ENCODE measurements around the gene HRAS.

DNA sequence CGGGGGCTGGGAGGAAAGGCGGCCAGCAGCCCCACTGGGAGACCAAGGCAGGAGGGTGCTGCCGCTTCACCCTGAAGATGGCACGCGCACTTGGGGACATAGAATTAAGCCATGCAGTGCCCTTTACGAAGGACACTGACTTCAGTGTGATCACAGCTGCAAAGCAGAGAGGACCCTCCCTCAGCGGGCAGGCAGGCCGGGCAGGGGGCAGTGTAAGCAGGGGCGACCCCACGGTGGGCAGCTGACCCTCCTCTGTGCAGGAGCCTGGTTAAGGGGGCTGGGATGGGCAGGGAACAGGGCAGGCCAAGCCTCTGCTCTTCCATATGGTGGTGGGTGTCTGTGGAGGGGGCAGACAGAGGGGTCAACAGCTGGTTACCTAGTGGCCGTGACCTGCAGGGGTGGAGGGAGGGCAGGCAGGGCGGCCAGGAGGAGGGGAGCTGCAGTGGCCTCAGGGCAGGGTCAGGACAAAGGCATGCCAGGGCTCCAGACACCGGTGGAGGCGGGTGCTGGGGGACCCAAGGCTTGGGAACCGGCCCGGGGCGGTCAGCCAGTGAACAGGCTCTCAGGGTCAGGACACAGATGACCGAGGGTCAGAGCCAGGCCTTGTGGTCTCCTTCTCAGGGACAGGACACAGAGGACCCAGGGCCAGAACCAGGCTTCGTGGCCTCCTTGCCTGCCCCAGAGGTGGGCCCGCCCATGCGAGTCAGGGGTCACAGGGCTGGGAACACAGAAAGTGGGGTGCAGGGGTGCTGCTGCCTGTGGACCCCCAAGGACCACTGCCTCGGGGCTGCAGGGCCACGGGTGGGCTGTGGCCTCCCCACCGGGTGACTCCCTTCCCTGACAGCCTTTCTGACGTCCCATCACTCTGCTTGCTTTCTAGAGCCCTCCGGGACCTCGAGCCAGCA lies 18.0 kb upstream of the HRAS start:
- TF ChIP-seq KDM1A (IDR thresholded peaks at IDR 0.05; ENCODE audit: borderline replicate concordance, low read length) (no peak), POLR2AphosphoS5 (IDR thresholded peaks at IDR 0.05; ENCODE audit: low read depth, low read length) (no peak), NRF1 (IDR thresholded peaks at IDR 0.05; ENCODE audit: low read depth, low read length) (no peak), SRF (IDR thresholded peaks at IDR 0.05; ENCODE audit: low read depth, low read length) (no peak), GABPA (IDR thresholded peaks at IDR 0.05; ENCODE audit: borderline replicate concordance, insufficient read depth, low read length) (no peak), TEAD4 (IDR thresholded peaks at IDR 0.05; ENCODE audit: low read depth, low read length) (no peak), EZH2 (IDR thresholded peaks at IDR 0.05; ENCODE audit: low read depth, low read length, severe bottlenecking) (no peak), GTF2F1 (IDR thresholded peaks at IDR 0.05; ENCODE audit: borderline replicate concordance, low read depth, low read length) (no peak), SP2 (IDR thresholded peaks at IDR 0.05; ENCODE audit: low read length) (no peak), ASH2L (IDR thresholded peaks at IDR 0.05; ENCODE audit: low read length) (no peak), ZNF274 (IDR thresholded peaks at IDR 0.05; ENCODE audit: borderline replicate concordance, extremely low read depth, low read length) (no peak)
- TF ChIP-seq, protein P1, sequence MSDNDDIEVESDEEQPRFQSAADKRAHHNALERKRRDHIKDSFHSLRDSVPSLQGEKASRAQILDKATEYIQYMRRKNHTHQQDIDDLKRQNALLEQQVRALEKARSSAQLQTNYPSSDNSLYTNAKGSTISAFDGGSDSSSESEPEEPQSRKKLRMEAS (IDR thresholded peaks at IDR 0.05), result no peak
- TF ChIP-seq, protein P2, sequence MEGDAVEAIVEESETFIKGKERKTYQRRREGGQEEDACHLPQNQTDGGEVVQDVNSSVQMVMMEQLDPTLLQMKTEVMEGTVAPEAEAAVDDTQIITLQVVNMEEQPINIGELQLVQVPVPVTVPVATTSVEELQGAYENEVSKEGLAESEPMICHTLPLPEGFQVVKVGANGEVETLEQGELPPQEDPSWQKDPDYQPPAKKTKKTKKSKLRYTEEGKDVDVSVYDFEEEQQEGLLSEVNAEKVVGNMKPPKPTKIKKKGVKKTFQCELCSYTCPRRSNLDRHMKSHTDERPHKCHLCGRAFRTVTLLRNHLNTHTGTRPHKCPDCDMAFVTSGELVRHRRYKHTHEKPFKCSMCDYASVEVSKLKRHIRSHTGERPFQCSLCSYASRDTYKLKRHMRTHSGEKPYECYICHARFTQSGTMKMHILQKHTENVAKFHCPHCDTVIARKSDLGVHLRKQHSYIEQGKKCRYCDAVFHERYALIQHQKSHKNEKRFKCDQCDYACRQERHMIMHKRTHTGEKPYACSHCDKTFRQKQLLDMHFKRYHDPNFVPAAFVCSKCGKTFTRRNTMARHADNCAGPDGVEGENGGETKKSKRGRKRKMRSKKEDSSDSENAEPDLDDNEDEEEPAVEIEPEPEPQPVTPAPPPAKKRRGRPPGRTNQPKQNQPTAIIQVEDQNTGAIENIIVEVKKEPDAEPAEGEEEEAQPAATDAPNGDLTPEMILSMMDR (IDR thresholded peaks at IDR 0.05; ENCODE audit: control extremely low read depth in 1 of 3, insufficient read depth in 1 of 3, low read depth in 1 of 3, low read length in 3 of 3), result no peak
- TF ChIP-seq, protein P3, sequence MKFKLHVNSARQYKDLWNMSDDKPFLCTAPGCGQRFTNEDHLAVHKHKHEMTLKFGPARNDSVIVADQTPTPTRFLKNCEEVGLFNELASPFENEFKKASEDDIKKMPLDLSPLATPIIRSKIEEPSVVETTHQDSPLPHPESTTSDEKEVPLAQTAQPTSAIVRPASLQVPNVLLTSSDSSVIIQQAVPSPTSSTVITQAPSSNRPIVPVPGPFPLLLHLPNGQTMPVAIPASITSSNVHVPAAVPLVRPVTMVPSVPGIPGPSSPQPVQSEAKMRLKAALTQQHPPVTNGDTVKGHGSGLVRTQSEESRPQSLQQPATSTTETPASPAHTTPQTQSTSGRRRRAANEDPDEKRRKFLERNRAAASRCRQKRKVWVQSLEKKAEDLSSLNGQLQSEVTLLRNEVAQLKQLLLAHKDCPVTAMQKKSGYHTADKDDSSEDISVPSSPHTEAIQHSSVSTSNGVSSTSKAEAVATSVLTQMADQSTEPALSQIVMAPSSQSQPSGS (IDR thresholded peaks at IDR 0.05; ENCODE audit: low read length), result no peak

Measured in H1 (cell line).